ENCODE measurements around the gene APBB2.

GRCh38 chr4:41209187-41209586 is 5.2 kb downstream of the APBB2 start:
- TF ChIP-seq POLR2AphosphoS5 (IDR thresholded peaks at IDR 0.05; ENCODE audit: borderline replicate concordance, low read depth, low read length) (no peak), EZH2 (IDR thresholded peaks at IDR 0.05) (no peak), FOXP2 (optimal IDR thresholded peaks at IDR 0.05; ENCODE audit: control extremely low read depth, extremely low read length, insufficient read depth) (no peak)
